ENCODE data around the gene XYLT1.

Gene XYLT1

GRCh38 chr16:17358355-17358754 is 112.4 kb downstream of the XYLT1 start:
- Histone ChIP-seq H3K4me3 (ENCODE audit: low read length, poor library complexity, severe bottlenecking) (no peak overlapping the region), H3K27me3 (ENCODE audit: insufficient read depth, low read length, poor library complexity, severe bottlenecking) (no peaks in the 10 kb centered on the region), H3K9ac (ENCODE audit: low read depth, low read length, poor library complexity, severe bottlenecking) (no peak overlapping the region), H2AFZ (ENCODE audit: low read length) (no peak overlapping the region), H3K4me2 (ENCODE audit: low read depth, low read length, poor library complexity, severe bottlenecking) (no peak overlapping the region), H4K20me1 (ENCODE audit: insufficient read depth, low read length, poor library complexity, severe bottlenecking) (peaks cover 67% of the 10 kb centered on the region), H3K9me3 (ENCODE audit: insufficient read depth, low read depth, low read length) (no peaks in the 10 kb centered on the region), H3K36me3 (ENCODE audit: insufficient read depth, low read length) (peaks cover 53% of the 10 kb centered on the region; the same call in 1 of the 2 replicates), H3K9me2 (replicated peaks; ENCODE audit: low read depth, low read length) (no peaks in the 10 kb centered on the region), H3K79me2 (ENCODE audit: insufficient read depth, low read length) (peaks cover 99% of the 10 kb centered on the region), H3K4me1 (ENCODE audit: insufficient read depth, low read length, poor library complexity, severe bottlenecking) (peaks cover 46% of the 10 kb centered on the region), H3F3A (ENCODE audit: low read depth) (no peaks in the 10 kb centered on the region)
- no peak for TF ChIP-seq CTCF (conservative IDR thresholded peaks at IDR 0.05; ENCODE audit: low read length)
- TF ChIP-seq EZH2phosphoT487 (IDR thresholded peaks at IDR 0.05; ENCODE audit: borderline replicate concordance), result no peak

- H3K4me1 ChIP-seq (ENCODE audit: insufficient read depth, low read length, poor library complexity, severe bottlenecking), result peaks cover 43% of the 10 kb centered on the region
- no peaks in the 10 kb centered on the region for H3K27me3 ChIP-seq (ENCODE audit: insufficient read depth, low read length, poor library complexity, severe bottlenecking)
- H3K9me2 ChIP-seq (replicated peaks; ENCODE audit: low read depth, low read length), result no peaks in the 10 kb centered on the region
- peaks cover 67% of the 10 kb centered on the region for H4K20me1 ChIP-seq (ENCODE audit: insufficient read depth, low read length, poor library complexity, severe bottlenecking)
- no peak overlapping the region for H3K4me2 ChIP-seq (ENCODE audit: low read depth, low read length, poor library complexity, severe bottlenecking)
- H3F3A ChIP-seq (ENCODE audit: low read depth), result no peaks in the 10 kb centered on the region
- H3K9me3 ChIP-seq (ENCODE audit: insufficient read depth, low read depth, low read length), result no peaks in the 10 kb centered on the region
- H2AFZ ChIP-seq (ENCODE audit: low read length), result no peak overlapping the region
- peaks cover 56% of the 10 kb centered on the region; the same call in 1 of the 2 replicates for H3K36me3 ChIP-seq (ENCODE audit: insufficient read depth, low read length)
- no peak for TF ChIP-seq EZH2phosphoT487 (IDR thresholded peaks at IDR 0.05; ENCODE audit: borderline replicate concordance)
- no peak for TF ChIP-seq CTCF (conservative IDR thresholded peaks at IDR 0.05; ENCODE audit: low read length)
- H3K4me3 ChIP-seq (ENCODE audit: low read length, poor library complexity, severe bottlenecking), result no peak overlapping the region
- H3K9ac ChIP-seq (ENCODE audit: low read depth, low read length, poor library complexity, severe bottlenecking), result no peak overlapping the region
- peaks cover 99% of the 10 kb centered on the region for H3K79me2 ChIP-seq (ENCODE audit: insufficient read depth, low read length)
Measured at GRCh38 chr16:17357307-17358062, 113.3 kb downstream of the XYLT1 start.

- no peaks in the 10 kb centered on the region for H3K9me2 ChIP-seq (replicated peaks; ENCODE audit: low read depth, low read length)
- H3K4me3 ChIP-seq (ENCODE audit: low read length, poor library complexity, severe bottlenecking), result no peak overlapping the region
- H3K79me2 ChIP-seq (ENCODE audit: insufficient read depth, low read length), result peaks cover 99% of the 10 kb centered on the region
- H3K9me3 ChIP-seq (ENCODE audit: insufficient read depth, low read depth, low read length), result no peaks in the 10 kb centered on the region
- no peak overlapping the region for H3K4me2 ChIP-seq (ENCODE audit: low read depth, low read length, poor library complexity, severe bottlenecking)
- no peaks in the 10 kb centered on the region for H3K27me3 ChIP-seq (ENCODE audit: insufficient read depth, low read length, poor library complexity, severe bottlenecking)
- peaks cover 32% of the 10 kb centered on the region for H3K4me1 ChIP-seq (ENCODE audit: insufficient read depth, low read length, poor library complexity, severe bottlenecking)
- no peak overlapping the region for H3K9ac ChIP-seq (ENCODE audit: low read depth, low read length, poor library complexity, severe bottlenecking)
- H2AFZ ChIP-seq (ENCODE audit: low read length), result no peak overlapping the region
- no peaks in the 10 kb centered on the region for H3F3A ChIP-seq (ENCODE audit: low read depth)
- H3K36me3 ChIP-seq (ENCODE audit: insufficient read depth, low read length), result peaks cover 61% of the 10 kb centered on the region; the same call in 1 of the 2 replicates
- no peak for TF ChIP-seq EZH2phosphoT487 (IDR thresholded peaks at IDR 0.05; ENCODE audit: borderline replicate concordance)
- TF ChIP-seq CTCF (conservative IDR thresholded peaks at IDR 0.05; ENCODE audit: low read length), result no peak
- H4K20me1 ChIP-seq (ENCODE audit: insufficient read depth, low read length, poor library complexity, severe bottlenecking), result peaks cover 67% of the 10 kb centered on the region
Measured at GRCh38 chr16:17356243-17356933, 114.4 kb downstream of the XYLT1 start.

All from Loucy (cell line).